Measurements from ENCODE around the gene ZNF664. TPM values are rescaled to one million over a fixed set of nuclear protein-coding genes. Genes with fewer than 3 reads are reported as not detected.
A peak's percentile ranks its signal among the peaks of the same experiment; 100 is the strongest.

ZNF664 gene
- total and polyA plus RNA-seq, 2 of the 8 experiments (the other 6 are each of a cell fraction or from before 2014, with no cell fraction given) = 22.8 to 51.4 TPM

DNA sequence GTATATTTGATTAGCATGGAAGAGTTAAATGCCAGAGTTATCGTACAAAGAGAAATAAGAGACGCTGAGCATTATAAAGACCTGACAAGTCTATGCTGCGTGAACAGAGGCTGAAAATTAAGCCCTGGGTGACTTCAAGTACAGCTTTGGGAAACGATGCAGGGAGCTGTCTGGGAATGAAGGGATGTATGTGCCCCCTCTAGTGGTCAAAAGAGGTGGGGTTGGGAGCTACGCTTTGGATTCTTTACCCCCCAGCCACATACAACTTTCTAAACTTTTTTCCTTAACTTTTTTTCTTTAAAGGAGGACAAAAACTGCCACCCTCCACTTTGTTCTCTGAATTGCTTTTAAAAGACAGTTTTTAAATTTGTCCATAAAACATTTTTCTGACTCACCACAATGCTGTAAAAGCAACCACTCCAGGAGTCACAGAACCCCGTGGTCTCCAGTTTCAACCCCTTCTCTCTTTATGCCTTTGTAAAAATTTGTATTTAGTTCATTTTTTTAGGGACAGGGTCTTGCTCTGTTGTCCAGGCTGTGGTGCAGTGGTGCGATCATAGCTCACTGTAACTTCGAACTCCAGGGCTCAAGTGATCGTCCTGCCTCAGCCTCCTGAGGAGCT lies 59.4 kb downstream of the ZNF664 start:
- WGBS, 2 experiments (ENCODE audit: extremely low coverage in 1 of 2, insufficient coverage in 1 of 2, insufficient read length in 1 of 2, insufficient replicate concordance in 2 of 2, low coverage in 1 of 2, low lambda C conversion rate in 2 of 2, missing lambda C conversion rate in 1 of 2) = 74% methylated on average over 9 of the region's 9 CpGs; no CpG with 5 or more reads in 1 of the 2 experiments
- peak; percentile 66 for FAIRE-seq
- TF ChIP-seq RAD21 (IDR thresholded peaks at IDR 0.05 in 1 of 2, conservative IDR thresholded peaks at IDR 0.05 in 1 of 2; ENCODE audit: low read depth in 2 of 2, low read length in 2 of 2) (peak; percentile 59 to 72), SAP30 (IDR thresholded peaks at IDR 0.05; ENCODE audit: insufficient read depth, insufficient replicate concordance, low read length) (no peak), JUN (IDR thresholded peaks at IDR 0.05; ENCODE audit: low read depth, low read length) (no peak)
- TF ChIP-seq, protein P1, sequence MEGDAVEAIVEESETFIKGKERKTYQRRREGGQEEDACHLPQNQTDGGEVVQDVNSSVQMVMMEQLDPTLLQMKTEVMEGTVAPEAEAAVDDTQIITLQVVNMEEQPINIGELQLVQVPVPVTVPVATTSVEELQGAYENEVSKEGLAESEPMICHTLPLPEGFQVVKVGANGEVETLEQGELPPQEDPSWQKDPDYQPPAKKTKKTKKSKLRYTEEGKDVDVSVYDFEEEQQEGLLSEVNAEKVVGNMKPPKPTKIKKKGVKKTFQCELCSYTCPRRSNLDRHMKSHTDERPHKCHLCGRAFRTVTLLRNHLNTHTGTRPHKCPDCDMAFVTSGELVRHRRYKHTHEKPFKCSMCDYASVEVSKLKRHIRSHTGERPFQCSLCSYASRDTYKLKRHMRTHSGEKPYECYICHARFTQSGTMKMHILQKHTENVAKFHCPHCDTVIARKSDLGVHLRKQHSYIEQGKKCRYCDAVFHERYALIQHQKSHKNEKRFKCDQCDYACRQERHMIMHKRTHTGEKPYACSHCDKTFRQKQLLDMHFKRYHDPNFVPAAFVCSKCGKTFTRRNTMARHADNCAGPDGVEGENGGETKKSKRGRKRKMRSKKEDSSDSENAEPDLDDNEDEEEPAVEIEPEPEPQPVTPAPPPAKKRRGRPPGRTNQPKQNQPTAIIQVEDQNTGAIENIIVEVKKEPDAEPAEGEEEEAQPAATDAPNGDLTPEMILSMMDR (IDR thresholded peaks at IDR 0.05; ENCODE audit: control extremely low read depth in 1 of 3, insufficient read depth in 1 of 3, low read depth in 1 of 3, low read length in 3 of 3) = peak; percentile 63 to 82 (median 67)

More for the DNA sequence above, 59.4 kb downstream of the ZNF664 start:
- Histone ChIP-seq H3K36me3 (ENCODE audit: control insufficient read depth in 2 of 4, insufficient read depth in 4 of 4, low read length in 3 of 4) (no peaks in the 10 kb centered on the region), H2AK5ac (ENCODE audit: low read depth, low read length) (no peak overlapping the region), H3K23ac (ENCODE audit: insufficient read length) (no peak overlapping the region), H3K27me3 (replicated peaks in 1 of 4; ENCODE audit: control insufficient read depth in 3 of 4, extremely low read depth in 1 of 4, insufficient read depth in 3 of 4, low read length in 3 of 4) (no peaks in the 10 kb centered on the region), H3K56ac (replicated peaks; ENCODE audit: insufficient read length, low read depth, low read length) (no peak overlapping the region), H3K4ac (replicated peaks; ENCODE audit: insufficient read length, low read depth, low read length) (no peak overlapping the region), H3K4me2 (ENCODE audit: insufficient read depth in 1 of 2, low read depth in 2 of 2, low read length in 2 of 2) (no peak overlapping the region), H2AFZ (ENCODE audit: low read length) (no peak overlapping the region), H3K4me1 (replicated peaks in 1 of 4; ENCODE audit: control insufficient read depth in 3 of 4, insufficient read depth in 4 of 4, low read length in 3 of 4) (peaks cover 0 to 7% (median under 1%) of the 10 kb centered on the region in 4 experiments; a peak in 2 of 7 replicates), H3K9me3 (ENCODE audit: insufficient read depth in 2 of 2, low read depth in 1 of 2, low read length in 1 of 2) (no peaks in the 10 kb centered on the region), H2BK5ac (ENCODE audit: low read depth, low read length) (no peak overlapping the region), H2BK15ac (ENCODE audit: low read length) (no peak overlapping the region), H3K27ac (ENCODE audit: low read depth, low read length) (no peak overlapping the region), H3K9ac (replicated peaks in 1 of 4; ENCODE audit: extremely low read depth in 1 of 4, low read depth in 3 of 4, low read length in 3 of 4) (no peak overlapping the region), H4K5ac (ENCODE audit: insufficient read length, low read depth, low read length) (no peak overlapping the region), H4K20me1 (replicated peaks in 1 of 2; ENCODE audit: control insufficient read depth in 1 of 2, insufficient read depth in 2 of 2, low read length in 2 of 2) (no peaks in the 10 kb centered on the region), H3K79me2 (ENCODE audit: control insufficient read depth in 1 of 2, insufficient read depth in 2 of 2, low read length in 2 of 2) (no peaks in the 10 kb centered on the region), H2BK120ac (replicated peaks; ENCODE audit: low read depth, low read length) (no peak overlapping the region), H3K23me2 (ENCODE audit: low read depth, low read length) (no peaks in the 10 kb centered on the region), H3K79me1 (ENCODE audit: low read depth, low read length) (no peaks in the 10 kb centered on the region), H3K14ac (ENCODE audit: insufficient read length) (no peak overlapping the region), H2BK12ac (ENCODE audit: low read depth, low read length) (no peak overlapping the region), H3K4me3 (ENCODE audit: extremely low read depth in 1 of 4, insufficient read depth in 2 of 4, low read depth in 3 of 4, low read length in 4 of 4) (no peak overlapping the region), H2BK20ac (ENCODE audit: low read length) (no peak overlapping the region), H4K8ac (ENCODE audit: extremely low read depth, insufficient read depth, low read length) (no peak overlapping the region), H4K91ac (replicated peaks; ENCODE audit: insufficient read length, low read length) (no peak overlapping the region), H3K18ac (ENCODE audit: extremely low read depth, low read length) (no peak overlapping the region)
- CTCF ChIA-PET (ENCODE audit: partially characterized antibody) = interaction anchor here (0.6 to 5.3 kb wide), 44 partner anchors 8 to 929 kb away, joined by 3 to 39 read pairs (median 4); no protein-coding TSS in a partner anchor
- POLR2A ChIA-PET (ENCODE audit: partially characterized antibody) = no interaction called here
- DNase-seq (ENCODE audit: low read depth in 1 of 2, low spot score in 2 of 2) = peak in 1 of 2 experiments; percentile 60
